RWPE1 (cell line): ENCODE measurements around the gene UBXN2A.
A peak's percentile ranks its signal among the peaks of the same experiment; 100 is the strongest.
"Not testable (repeated sequence)": the region's sequence is repeated elsewhere in the genome, so short reads cannot be mapped to it uniquely, and the experiment has no call there.

ENCODE experiments used
- CTCF ChIA-PET: fragments of 350-600 bp; sonication (Branson Sonifier 250); formaldehyde crosslinking; extraction: SDS; loops from one replicate; lab custom pipeline; 2021; lab: Yijun Ruan, JAX
- POLR2A ChIA-PET: fragments of 400-600 bp; formaldehyde crosslinking; extraction: SDS; loops from one replicate; lab custom pipeline; 2020; ENCODE audit warnings: antibody characterized with exemption; ENCODE audit not compliant: low non-redundant PET; lab: Yijun Ruan, JAX
- DNase-seq: peaks from one replicate; pipeline ENCODE4 v3.0.0; 2012; ENCODE audit warnings: low spot score
- H3K27ac ChIP-seq: fragments of 450-650 bp; 2 replicates; pipeline ENCODE4 v1.5.1; 2017
- TF ChIP-seq, protein P1 (sequence below): fragments of 450-650 bp; conservative IDR thresholded peaks from 2 replicates; pipeline ENCODE4 v1.5.1; 2017; ENCODE audit warnings: low read depth, mild to moderate bottlenecking

Gene UBXN2A

DNA sequence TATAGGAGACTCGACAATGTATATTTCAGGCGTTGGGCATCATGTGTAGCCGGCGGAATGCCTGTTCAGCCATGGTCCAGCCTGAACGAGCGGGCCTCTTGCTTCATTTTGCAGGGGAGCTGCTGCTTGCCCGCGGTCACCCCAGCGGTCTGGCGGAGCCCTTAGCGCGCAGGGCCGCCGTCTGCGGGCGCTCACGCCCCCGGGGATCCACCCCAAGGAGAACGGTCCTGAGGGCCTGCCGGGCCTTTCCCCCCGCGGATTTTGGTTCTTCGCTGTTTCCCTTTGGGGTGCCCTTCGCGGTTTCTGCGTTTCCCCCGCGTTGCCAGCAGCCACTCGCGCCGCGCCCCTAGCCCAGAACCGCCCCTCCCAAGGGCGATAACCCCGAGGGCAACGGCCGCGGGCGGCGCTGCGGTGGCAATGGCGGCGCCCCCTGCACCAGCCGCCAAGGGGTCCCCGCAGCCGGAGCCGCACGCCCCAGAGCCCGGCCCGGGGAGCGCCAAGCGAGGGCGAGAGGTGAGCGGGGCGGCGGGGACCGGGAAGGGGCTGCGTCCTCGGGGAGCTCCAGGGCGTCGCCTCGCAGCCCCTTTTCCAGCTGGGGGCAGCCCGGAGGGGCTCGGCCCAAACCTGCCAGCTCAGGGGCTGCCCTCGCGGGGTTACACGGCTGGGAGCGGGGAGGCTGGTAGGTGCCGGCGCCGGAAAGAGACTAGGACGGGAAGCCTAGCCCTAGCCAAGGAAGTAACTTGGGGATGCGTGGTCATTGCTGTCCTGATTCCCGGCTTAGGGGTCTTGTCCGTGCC, 69.6 kb downstream of the UBXN2A start, which contains the start of gene MFSD2B:
Gene MFSD2B, plus strand, starts transcription at position 406 of the 797 bp plus-strand sequence. Its CDS starts 12 bp downstream, at position 418.
- no peak within 1 kb of the TSS for H3K27ac ChIP-seq
- ChIA-PET CTCF (interaction anchor here (0.7 to 1.4 kb wide), 2 partner anchors 75 to 83 kb away, joined by 3 read pairs; partner anchors contain the start of genes ATAD2B and TP53I3), POLR2A (no interaction called here)
- no peak for DNase-seq
- TF ChIP-seq, protein P1, sequence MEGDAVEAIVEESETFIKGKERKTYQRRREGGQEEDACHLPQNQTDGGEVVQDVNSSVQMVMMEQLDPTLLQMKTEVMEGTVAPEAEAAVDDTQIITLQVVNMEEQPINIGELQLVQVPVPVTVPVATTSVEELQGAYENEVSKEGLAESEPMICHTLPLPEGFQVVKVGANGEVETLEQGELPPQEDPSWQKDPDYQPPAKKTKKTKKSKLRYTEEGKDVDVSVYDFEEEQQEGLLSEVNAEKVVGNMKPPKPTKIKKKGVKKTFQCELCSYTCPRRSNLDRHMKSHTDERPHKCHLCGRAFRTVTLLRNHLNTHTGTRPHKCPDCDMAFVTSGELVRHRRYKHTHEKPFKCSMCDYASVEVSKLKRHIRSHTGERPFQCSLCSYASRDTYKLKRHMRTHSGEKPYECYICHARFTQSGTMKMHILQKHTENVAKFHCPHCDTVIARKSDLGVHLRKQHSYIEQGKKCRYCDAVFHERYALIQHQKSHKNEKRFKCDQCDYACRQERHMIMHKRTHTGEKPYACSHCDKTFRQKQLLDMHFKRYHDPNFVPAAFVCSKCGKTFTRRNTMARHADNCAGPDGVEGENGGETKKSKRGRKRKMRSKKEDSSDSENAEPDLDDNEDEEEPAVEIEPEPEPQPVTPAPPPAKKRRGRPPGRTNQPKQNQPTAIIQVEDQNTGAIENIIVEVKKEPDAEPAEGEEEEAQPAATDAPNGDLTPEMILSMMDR: no peak

GRCh38 chr2:24010477-24011249, 70.4 kb downstream of the UBXN2A start:
- POLR2A ChIA-PET: no interaction called here
- CTCF ChIA-PET: interaction anchor here (0.7 to 1.4 kb wide), 2 partner anchors 74 to 83 kb away, joined by 3 read pairs; partner anchors contain the start of genes ATAD2B and TP53I3
- DNase-seq: no peak
- H3K27ac ChIP-seq: no peak overlapping the region
- TF ChIP-seq, protein P1: no peak

- DNase-seq: no peak
- TF ChIP-seq, protein P1: no peak
- ChIA-PET POLR2A (no interaction called here), CTCF (interaction anchor here (1.4 kb wide), 1 partner anchor 73 kb away, joined by 3 read pairs; the partner anchor contains the start of gene TP53I3)
- no peak overlapping the region for H3K27ac ChIP-seq
Measured at GRCh38 chr2:24011250-24012104, 71.2 kb downstream of the UBXN2A start.

GRCh38 chr2:24012521-24013188, 72.4 kb downstream of the UBXN2A start:
- ChIA-PET POLR2A (no interaction called here), CTCF (no interaction called here)
- TF ChIP-seq, protein P1: no peak
- no peak for DNase-seq
- no peak overlapping the region for H3K27ac ChIP-seq

- CTCF ChIA-PET: interaction anchor here (0.8 kb wide), 1 partner anchor 8 kb away, joined by 5 read pairs; no protein-coding TSS in a partner anchor
- DNase-seq, POLR2A ChIA-PET: not testable (repeated sequence)
- H3K27ac ChIP-seq: peak overlapping the region; percentile 70
Measured at GRCh38 chr2:24014902-24015301, 74.6 kb downstream of the UBXN2A start.
